ENCODE data around the gene GAD1.

GRCh38 chr2:170881840-170882239 is 65.2 kb downstream of the GAD1 start:
- TF ChIP-seq CTCF (IDR thresholded peaks at IDR 0.05) (no peak), EP300 (IDR thresholded peaks at IDR 0.05) (no peak), POLR2A (IDR thresholded peaks at IDR 0.05) (no peak)
